Measurements from ENCODE around the gene CMTM8.

Gene CMTM8

DNA sequence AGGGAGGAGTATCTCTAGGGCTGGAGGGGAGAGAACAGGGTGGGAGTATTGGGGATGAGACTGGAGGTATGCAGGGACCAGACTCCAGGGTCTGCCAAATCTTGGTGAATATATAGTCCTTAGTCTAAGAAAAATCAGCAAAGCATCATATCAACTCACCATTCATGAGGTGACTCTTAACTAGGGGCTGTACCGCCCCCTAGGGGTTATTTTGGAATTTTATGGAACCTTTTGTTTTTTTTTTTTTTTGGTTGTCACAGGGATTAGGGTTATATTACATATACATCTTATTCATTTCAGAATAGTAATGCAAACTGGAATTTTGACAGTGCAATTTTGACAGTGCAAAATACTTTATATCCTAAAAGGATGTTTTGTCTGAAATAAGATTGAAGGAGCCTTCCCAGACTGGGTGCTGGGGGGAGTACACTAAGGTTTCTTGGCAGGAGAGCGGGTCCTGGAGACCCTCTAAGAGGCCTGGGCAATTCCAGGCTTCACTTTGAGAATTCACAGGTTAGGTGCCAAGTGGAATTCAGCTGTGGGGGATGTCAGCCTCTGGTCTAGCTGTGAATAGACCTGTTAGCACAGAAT lies 160.6 kb downstream of the CMTM8 start:
- H3K27ac ChIP-seq (replicated peaks; ENCODE audit: low read length): no peak overlapping the region
- H3K27me3 ChIP-seq (ENCODE audit: control insufficient read depth in 3 of 3, insufficient read depth in 3 of 3, low read depth in 1 of 3, low read length in 3 of 3): peaks cover 0 to 3% (median 0%) of the 10 kb centered on the region in 3 experiments
- peaks cover 6 to 14% of the 10 kb centered on the region in 2 donors for H3K4me1 ChIP-seq (ENCODE audit: control insufficient read depth in 2 of 2, insufficient read depth in 1 of 2, low read depth in 1 of 2, low read length in 2 of 2)
- H2BK12ac ChIP-seq (ENCODE audit: low read length): no peak overlapping the region
- no peak overlapping the region for H2BK15ac ChIP-seq (ENCODE audit: low read length)
- WGBS, 2 donors (ENCODE audit: extremely low coverage in 2 of 2, insufficient read length in 2 of 2, insufficient replicate concordance in 1 of 2): no CpG with 5 or more reads among the region's 2 CpGs
- no peak overlapping the region for H3K4ac ChIP-seq (ENCODE audit: low read length)
- no peak overlapping the region for H4K91ac ChIP-seq (ENCODE audit: low read depth, low read length, poor library complexity)
- H3K23ac ChIP-seq (ENCODE audit: low read depth, low read length, poor library complexity): no peak overlapping the region
- H3K14ac ChIP-seq (ENCODE audit: low read length): no peak overlapping the region
- H4K8ac ChIP-seq (ENCODE audit: low read depth, low read length): no peak overlapping the region
- H3K4me2 ChIP-seq (ENCODE audit: insufficient read depth, low read length, poor library complexity, severe bottlenecking): no peak overlapping the region
- H2BK120ac ChIP-seq (ENCODE audit: low read depth, low read length): no peak overlapping the region
- DNase-seq (ENCODE audit: low spot score): peak; percentile 51
- peaks cover 0 to 8% of the 10 kb centered on the region in 2 donors for H3K36me3 ChIP-seq (replicated peaks in 1 of 2; ENCODE audit: control insufficient read depth in 2 of 2, insufficient read depth in 2 of 2, low read length in 2 of 2)
- no peak overlapping the region for H3K18ac ChIP-seq (ENCODE audit: low read length)
- H2BK5ac ChIP-seq (ENCODE audit: low read length): no peak overlapping the region
- H3K79me1 ChIP-seq (ENCODE audit: low read depth, low read length): no peaks in the 10 kb centered on the region
- H3K4me3 ChIP-seq (ENCODE audit: low read length in 2 of 2): no peak overlapping the region
- H2AK5ac ChIP-seq (ENCODE audit: low read depth, low read length): peak overlapping the region; percentile 25
- H3K9me3 ChIP-seq (replicated peaks in 1 of 2; ENCODE audit: control insufficient read depth in 2 of 2, insufficient read depth in 1 of 2, low read depth in 1 of 2, low read length in 2 of 2): no peaks in the 10 kb centered on the region
- H2AFZ ChIP-seq (ENCODE audit: low read length): no peak overlapping the region
- H3K9ac ChIP-seq (ENCODE audit: low read depth, low read length, poor library complexity): peak overlapping the region; percentile 12

DNA sequence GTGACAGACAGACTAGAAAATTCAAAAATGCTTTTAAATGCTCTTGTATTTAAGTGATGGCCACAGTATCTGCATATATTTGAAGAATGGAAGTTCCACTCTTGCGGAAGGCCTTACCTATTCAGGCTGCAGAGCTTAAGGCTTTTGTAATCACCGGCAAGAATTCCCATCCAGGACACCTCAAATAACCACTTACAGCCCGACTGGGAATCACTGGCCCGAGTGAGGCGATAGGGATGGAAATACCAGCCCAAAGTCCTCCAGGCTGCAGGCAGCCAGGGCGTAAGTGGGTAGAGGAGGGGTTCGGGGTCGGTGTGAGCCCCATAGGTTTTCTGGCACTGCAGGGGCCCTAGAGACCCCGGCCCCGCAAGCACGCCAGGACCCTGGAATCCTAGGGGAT lies 162.6 kb downstream of the CMTM8 start:
- Histone ChIP-seq H4K8ac (ENCODE audit: low read depth, low read length) (no peak overlapping the region), H3K27ac (replicated peaks; ENCODE audit: low read length) (no peak overlapping the region), H3K79me1 (ENCODE audit: low read depth, low read length) (no peaks in the 10 kb centered on the region), H2BK120ac (ENCODE audit: low read depth, low read length) (no peak overlapping the region), H3K27me3 (ENCODE audit: control insufficient read depth in 3 of 3, insufficient read depth in 3 of 3, low read depth in 1 of 3, low read length in 3 of 3) (peaks cover 0 to 3% (median 0%) of the 10 kb centered on the region in 3 experiments), H3K14ac (ENCODE audit: low read length) (no peak overlapping the region), H4K91ac (ENCODE audit: low read depth, low read length, poor library complexity) (no peak overlapping the region), H3K4me3 (ENCODE audit: low read length in 2 of 2) (peak overlapping the region in 1 of 2 donors; percentile 46), H2BK15ac (ENCODE audit: low read length) (peak overlapping the region; percentile 42), H3K4ac (ENCODE audit: low read length) (no peak overlapping the region), H2BK5ac (ENCODE audit: low read length) (no peak overlapping the region), H3K23ac (ENCODE audit: low read depth, low read length, poor library complexity) (no peak overlapping the region), H3K36me3 (replicated peaks in 1 of 2; ENCODE audit: control insufficient read depth in 2 of 2, insufficient read depth in 2 of 2, low read length in 2 of 2) (peaks cover 0 to 17% of the 10 kb centered on the region in 2 donors), H3K18ac (ENCODE audit: low read length) (peak overlapping the region; percentile 92), H3K4me2 (ENCODE audit: insufficient read depth, low read length, poor library complexity, severe bottlenecking) (peak overlapping the region; percentile 55), H2AFZ (ENCODE audit: low read length) (peak overlapping the region; percentile 96), H2BK12ac (ENCODE audit: low read length) (no peak overlapping the region), H3K9me3 (replicated peaks in 1 of 2; ENCODE audit: control insufficient read depth in 2 of 2, insufficient read depth in 1 of 2, low read depth in 1 of 2, low read length in 2 of 2) (no peaks in the 10 kb centered on the region), H3K9ac (ENCODE audit: low read depth, low read length, poor library complexity) (no peak overlapping the region), H2AK5ac (ENCODE audit: low read depth, low read length) (no peak overlapping the region), H3K4me1 (ENCODE audit: control insufficient read depth in 2 of 2, insufficient read depth in 1 of 2, low read depth in 1 of 2, low read length in 2 of 2) (peaks cover 6 to 14% of the 10 kb centered on the region in 2 donors)
- DNase-seq (ENCODE audit: low spot score): no peak
- no CpG with 5 or more reads among the region's 11 CpGs for WGBS, 2 donors (ENCODE audit: extremely low coverage in 2 of 2, insufficient read length in 2 of 2, insufficient replicate concordance in 1 of 2)

DNA sequence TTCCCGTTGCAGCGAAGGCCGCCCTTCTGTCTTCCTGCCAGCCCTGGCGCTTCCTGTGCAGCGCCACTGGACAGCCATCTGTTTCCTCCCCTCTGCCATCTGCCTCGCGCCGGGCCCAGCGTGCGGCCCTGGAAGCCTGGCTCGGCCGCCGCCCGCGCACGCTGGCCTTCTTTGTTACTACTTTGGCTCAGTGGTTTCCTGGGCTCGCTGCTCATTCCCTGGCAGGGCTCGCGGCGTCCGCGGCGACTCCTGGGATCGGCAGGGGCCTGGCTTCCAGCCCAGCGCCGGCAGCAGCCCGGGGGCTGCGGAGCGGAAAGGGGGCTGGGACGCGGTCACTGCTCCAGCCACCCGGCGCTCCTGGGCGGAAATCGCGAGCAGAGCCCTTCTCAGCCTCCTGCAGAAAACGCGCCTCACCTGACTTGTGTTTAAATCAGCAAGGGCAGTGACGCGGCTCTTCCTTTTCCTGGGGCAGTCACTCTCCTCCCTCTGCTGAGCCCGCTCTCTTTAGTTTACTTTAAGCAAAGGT lies 163.1 kb downstream of the CMTM8 start:
- H3K27me3 ChIP-seq (ENCODE audit: control insufficient read depth in 3 of 3, insufficient read depth in 3 of 3, low read depth in 1 of 3, low read length in 3 of 3): peaks cover 0 to 3% (median 0%) of the 10 kb centered on the region in 3 experiments
- H3K4me1 ChIP-seq (ENCODE audit: control insufficient read depth in 2 of 2, insufficient read depth in 1 of 2, low read depth in 1 of 2, low read length in 2 of 2): peaks cover 6 to 14% of the 10 kb centered on the region in 2 donors
- H2BK12ac ChIP-seq (ENCODE audit: low read length): no peak overlapping the region
- H3K4me3 ChIP-seq (ENCODE audit: low read length in 2 of 2): peak overlapping the region; percentile 46 to 62
- H3K4ac ChIP-seq (ENCODE audit: low read length): no peak overlapping the region
- peak overlapping the region; percentile 43 for H3K14ac ChIP-seq (ENCODE audit: low read length)
- peak overlapping the region; percentile 58 for H3K27ac ChIP-seq (replicated peaks; ENCODE audit: low read length)
- peak overlapping the region; percentile 31 for H3K9ac ChIP-seq (ENCODE audit: low read depth, low read length, poor library complexity)
- H3K23ac ChIP-seq (ENCODE audit: low read depth, low read length, poor library complexity): peak overlapping the region; percentile 4
- H3K79me1 ChIP-seq (ENCODE audit: low read depth, low read length): no peaks in the 10 kb centered on the region
- H3K4me2 ChIP-seq (ENCODE audit: insufficient read depth, low read length, poor library complexity, severe bottlenecking): peak overlapping the region; percentile 55
- H2BK120ac ChIP-seq (ENCODE audit: low read depth, low read length): no peak overlapping the region
- H2AFZ ChIP-seq (ENCODE audit: low read length): peak overlapping the region; percentile 96
- H2BK15ac ChIP-seq (ENCODE audit: low read length): peak overlapping the region; percentile 42
- peak; percentile 63 for DNase-seq (ENCODE audit: low spot score)
- H2AK5ac ChIP-seq (ENCODE audit: low read depth, low read length): no peak overlapping the region
- H2BK5ac ChIP-seq (ENCODE audit: low read length): no peak overlapping the region
- H3K9me3 ChIP-seq (replicated peaks in 1 of 2; ENCODE audit: control insufficient read depth in 2 of 2, insufficient read depth in 1 of 2, low read depth in 1 of 2, low read length in 2 of 2): no peaks in the 10 kb centered on the region
- no CpG with 5 or more reads among the region's 41 CpGs for WGBS, 2 donors (ENCODE audit: extremely low coverage in 2 of 2, insufficient read length in 2 of 2, insufficient replicate concordance in 1 of 2)
- no peak overlapping the region for H4K8ac ChIP-seq (ENCODE audit: low read depth, low read length)
- peaks cover 0 to 22% of the 10 kb centered on the region in 2 donors for H3K36me3 ChIP-seq (replicated peaks in 1 of 2; ENCODE audit: control insufficient read depth in 2 of 2, insufficient read depth in 2 of 2, low read length in 2 of 2)
- H4K91ac ChIP-seq (ENCODE audit: low read depth, low read length, poor library complexity): no peak overlapping the region
- H3K18ac ChIP-seq (ENCODE audit: low read length): peak overlapping the region; percentile 92

DNA sequence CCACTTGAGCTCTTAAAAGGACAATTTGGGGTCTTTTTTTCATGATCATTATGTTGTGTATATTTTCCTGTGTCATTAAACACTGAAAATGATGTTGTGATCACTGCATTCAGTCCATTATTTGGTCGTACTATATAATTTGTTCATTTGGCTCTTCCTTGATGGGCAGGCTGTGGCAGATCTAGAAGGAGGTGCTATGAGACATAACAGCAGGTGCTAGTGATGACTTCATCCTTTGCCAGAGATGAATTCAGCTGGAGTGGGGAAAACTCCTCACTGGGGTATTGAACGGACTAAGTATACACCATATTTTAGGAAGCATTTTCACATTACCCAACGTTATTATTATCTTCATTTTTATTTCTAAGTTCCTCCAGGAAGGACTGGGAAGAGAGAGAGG lies 165.2 kb downstream of the CMTM8 start:
- Histone ChIP-seq H4K8ac (ENCODE audit: low read depth, low read length) (no peak overlapping the region), H3K27me3 (ENCODE audit: control insufficient read depth in 3 of 3, insufficient read depth in 3 of 3, low read depth in 1 of 3, low read length in 3 of 3) (peaks cover 0 to 3% (median 0%) of the 10 kb centered on the region in 3 experiments), H3K9ac (ENCODE audit: low read depth, low read length, poor library complexity) (no peak overlapping the region), H2BK5ac (ENCODE audit: low read length) (no peak overlapping the region), H2BK120ac (ENCODE audit: low read depth, low read length) (no peak overlapping the region), H3K79me1 (ENCODE audit: low read depth, low read length) (no peaks in the 10 kb centered on the region), H3K4me1 (ENCODE audit: control insufficient read depth in 2 of 2, insufficient read depth in 1 of 2, low read depth in 1 of 2, low read length in 2 of 2) (peaks cover 9 to 14% of the 10 kb centered on the region in 2 donors), H3K4ac (ENCODE audit: low read length) (no peak overlapping the region), H2AFZ (ENCODE audit: low read length) (no peak overlapping the region), H3K36me3 (replicated peaks in 1 of 2; ENCODE audit: control insufficient read depth in 2 of 2, insufficient read depth in 2 of 2, low read length in 2 of 2) (peaks cover 0 to 27% of the 10 kb centered on the region in 2 donors), H2AK5ac (ENCODE audit: low read depth, low read length) (no peak overlapping the region), H3K4me2 (ENCODE audit: insufficient read depth, low read length, poor library complexity, severe bottlenecking) (no peak overlapping the region), H3K9me3 (replicated peaks in 1 of 2; ENCODE audit: control insufficient read depth in 2 of 2, insufficient read depth in 1 of 2, low read depth in 1 of 2, low read length in 2 of 2) (peaks cover 0 to 3% of the 10 kb centered on the region in 2 donors), H3K23ac (ENCODE audit: low read depth, low read length, poor library complexity) (no peak overlapping the region), H4K91ac (ENCODE audit: low read depth, low read length, poor library complexity) (no peak overlapping the region), H2BK15ac (ENCODE audit: low read length) (no peak overlapping the region), H3K27ac (replicated peaks; ENCODE audit: low read length) (no peak overlapping the region), H2BK12ac (ENCODE audit: low read length) (no peak overlapping the region), H3K18ac (ENCODE audit: low read length) (no peak overlapping the region), H3K4me3 (ENCODE audit: low read length in 2 of 2) (no peak overlapping the region), H3K14ac (ENCODE audit: low read length) (no peak overlapping the region)
- DNase-seq (ENCODE audit: low spot score): no peak
- WGBS, 2 donors (ENCODE audit: extremely low coverage in 2 of 2, insufficient read length in 2 of 2, insufficient replicate concordance in 1 of 2): no CpG with 5 or more reads among the region's 3 CpGs
